NCI-H526 (cell line): ENCODE measurements around the gene SLC25A48.
A peak's percentile ranks its signal among the peaks of the same experiment; 100 is the strongest.
"Not testable (repeated sequence)": the region's sequence is repeated elsewhere in the genome, so short reads cannot be mapped to it uniquely, and the experiment has no call there.

ENCODE experiments used
- DNase-seq, 2 experiments: peaks; one replicate each; lab custom pipeline; 2025; lab: John Stamatoyannopoulos, UW

The SLC25A48 gene

DNA sequence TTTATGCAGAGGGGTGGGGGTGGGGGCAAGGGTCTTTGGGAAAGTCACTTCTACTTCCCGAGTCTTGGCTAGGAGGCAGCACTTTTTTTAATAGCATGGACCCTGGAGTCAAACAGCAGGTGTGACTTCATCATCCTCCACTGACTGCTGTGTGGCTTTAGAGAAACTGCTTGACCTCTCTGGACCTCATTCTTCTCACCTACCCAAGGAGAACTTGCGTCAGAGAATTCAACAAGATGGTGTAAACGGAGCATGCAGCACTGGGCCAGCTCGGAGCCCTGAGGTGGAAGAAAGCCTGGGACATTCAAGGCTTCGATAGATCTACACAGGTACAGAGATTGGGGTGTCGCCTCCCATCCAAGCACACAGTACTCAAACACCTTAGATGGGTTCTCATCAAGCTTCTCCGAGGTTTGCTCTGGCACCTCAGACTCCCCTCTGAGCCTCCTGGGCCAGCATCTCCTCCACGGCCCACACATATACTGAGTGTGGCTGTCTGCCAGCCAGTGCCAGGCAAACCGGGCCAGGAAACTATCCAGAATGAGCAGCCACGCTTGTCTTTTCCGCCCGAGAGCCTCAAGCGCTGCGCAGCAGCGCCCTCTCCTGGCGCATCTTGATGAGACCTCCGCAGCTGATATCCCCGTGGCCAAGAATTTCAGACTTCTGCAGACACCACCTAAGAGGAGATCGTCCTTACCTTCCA, 4.6 kb upstream of the SLC25A48 start:
- peak; percentile 12 to 78 for DNase-seq

GRCh38 chr5:135830384-135830700, 4.1 kb upstream of the SLC25A48 start:
- no peak for DNase-seq

DNA sequence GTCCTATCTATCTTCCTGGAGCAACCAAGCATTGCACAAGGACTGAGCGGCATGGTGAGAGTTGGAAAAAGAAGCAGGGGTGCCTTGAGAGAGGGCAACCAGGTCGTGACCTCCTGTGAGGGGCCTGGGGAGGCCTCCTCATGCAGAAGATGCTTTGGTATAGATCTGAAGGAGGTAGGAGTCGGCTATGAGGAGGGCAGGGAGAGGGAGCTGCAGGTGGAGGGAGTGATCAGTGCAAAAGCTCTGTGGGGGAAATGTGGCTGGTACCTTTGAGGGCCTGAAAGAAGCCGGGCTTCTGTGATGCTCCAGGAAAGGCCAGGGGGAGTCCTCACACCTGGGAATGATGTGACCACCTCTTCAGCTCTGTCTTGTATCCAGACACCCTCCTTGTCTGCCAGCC, 3.6 kb upstream of the SLC25A48 start:
- DNase-seq: no peak

DNA sequence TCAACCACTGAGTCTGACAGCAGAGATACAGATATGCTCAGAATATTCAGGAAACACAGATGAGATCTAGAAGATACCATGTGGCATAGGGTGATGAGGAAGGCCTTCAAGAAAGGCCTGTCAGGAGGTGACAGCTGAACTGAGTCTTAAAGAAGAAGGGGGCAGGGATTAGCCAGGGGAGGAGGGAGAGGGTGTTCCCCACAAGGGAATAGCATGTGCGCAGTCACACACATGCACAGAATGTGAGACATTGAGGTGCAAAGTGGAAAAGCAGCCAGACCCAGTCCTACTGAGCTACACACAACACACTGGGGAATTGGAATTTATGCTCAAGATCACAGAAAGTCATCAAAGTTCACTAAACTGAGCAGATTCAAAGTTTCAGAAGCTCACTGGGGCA, 3.0 kb upstream of the SLC25A48 start:
- no peak for DNase-seq

DNA sequence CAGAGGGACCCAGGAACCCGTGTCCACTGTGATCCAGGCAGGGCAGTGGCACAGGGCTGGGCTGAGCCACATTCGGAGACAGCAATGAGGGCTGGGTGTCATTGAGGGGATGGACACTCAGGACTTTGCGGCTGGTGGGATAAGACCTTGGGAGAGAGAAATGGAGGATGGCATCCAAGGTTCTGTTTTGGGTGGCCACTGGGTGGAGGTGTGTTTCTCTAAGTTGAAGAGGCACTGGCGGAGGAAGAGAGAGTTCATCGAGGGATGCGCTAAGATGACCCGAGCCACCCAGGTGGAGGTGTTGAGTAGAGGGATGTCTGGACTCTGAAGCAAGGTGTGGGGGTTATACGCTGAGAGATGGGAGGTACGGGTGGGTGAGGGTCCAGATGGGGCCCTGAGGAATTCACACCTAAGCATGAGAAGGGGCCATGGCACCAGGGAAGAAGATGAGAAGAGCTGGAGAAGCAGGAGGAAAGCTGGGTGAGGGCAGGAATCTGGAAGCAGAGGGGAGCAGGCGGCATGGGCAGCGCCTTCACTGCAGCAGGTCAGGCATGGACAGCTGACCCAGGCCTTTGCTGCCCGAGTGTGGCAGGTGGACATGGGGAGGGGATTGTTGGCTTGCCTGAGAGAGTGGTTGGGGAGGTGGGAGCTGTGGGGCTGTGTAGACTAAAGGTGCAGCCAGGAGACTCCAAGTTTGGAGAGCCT, 2.5 kb upstream of the SLC25A48 start:
- no peak for DNase-seq

DNA sequence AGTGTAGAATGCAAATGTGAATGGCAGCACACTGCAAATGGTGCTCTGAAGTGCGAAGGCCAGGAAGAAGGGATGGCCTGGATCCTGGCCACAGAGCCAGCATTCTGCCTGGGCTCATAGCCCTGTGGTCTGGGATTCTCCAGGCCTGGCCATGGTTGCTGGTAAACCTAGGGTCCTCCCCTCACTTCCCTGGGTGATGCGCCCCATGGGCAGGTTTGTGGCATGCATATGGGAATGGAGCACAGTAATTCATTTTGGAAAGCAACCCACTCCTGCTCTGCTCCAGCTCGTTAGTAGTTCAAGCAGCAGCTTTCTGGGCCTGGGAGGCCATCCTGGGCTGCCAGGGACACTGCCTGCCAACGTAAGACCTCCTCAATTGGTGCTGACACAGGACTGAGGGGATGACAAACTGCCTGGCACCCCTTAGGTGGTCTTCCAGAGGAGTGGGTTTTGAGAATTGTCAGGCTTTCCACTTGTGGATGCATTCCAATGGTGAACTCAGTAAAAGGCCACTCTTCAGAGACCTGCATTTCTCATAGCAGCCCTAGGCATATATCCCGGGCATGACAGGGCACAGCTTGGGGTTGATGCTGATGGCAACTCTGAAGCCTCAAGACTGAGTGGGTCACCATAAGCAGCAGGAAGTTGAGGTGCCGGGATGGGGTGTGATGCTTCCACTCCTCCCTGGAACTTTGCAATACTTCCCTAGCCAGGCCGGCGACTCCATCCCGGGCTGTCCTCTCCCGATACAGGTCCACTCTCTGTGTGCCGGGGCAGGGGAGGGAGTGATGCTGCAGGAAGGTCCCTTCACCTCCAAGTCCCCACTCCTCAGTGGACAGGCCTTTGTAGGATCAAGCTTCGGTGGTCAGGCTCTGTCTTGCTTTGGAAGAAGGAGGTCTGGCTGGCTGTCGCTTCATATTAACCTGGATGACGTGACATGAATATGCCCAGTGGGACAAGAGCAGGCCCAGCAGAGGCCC, 1.2 kb upstream of the SLC25A48 start:
- DNase-seq: peak in 1 of 2 experiments; percentile 8

DNA sequence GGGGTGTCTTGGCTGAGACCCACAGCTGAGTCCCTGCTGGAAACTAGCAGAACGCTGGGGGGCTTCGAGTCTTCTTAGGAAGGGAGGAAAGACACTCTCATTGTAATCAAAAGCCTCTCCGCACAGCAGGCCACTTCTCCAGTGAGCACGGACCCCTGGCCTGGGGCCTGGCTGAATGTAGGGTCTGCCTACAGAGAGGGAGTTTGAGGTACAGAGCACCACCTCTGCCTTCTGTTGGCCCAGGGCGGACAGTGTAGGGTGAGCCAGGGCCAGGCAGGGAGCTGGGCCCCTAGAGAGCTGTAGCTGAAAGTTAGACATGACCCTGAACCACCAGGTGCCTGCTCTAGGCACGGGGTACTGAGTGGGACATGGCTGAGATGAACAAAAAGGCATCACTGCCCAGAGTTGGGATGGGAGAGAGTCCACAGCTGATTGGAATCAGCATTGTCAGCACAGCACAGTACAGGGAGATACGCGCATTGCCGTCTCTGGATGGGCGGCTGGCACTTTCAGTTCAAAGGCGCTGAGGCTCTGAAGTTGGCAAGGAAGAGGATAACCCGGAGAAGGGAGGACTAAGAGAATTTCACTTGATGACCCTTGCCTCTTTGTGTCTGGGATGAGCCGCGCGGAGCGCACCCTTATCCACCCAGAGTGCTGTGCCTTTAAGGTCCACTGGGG, 363 bp upstream of the SLC25A48 start:
- DNase-seq: no peak

GRCh38 chr5:135835766-135836165, 1.3 kb downstream of the SLC25A48 start:
- no peak for DNase-seq

GRCh38 chr5:135838395-135838794, 3.9 kb downstream of the SLC25A48 start:
- not testable (repeated sequence) for DNase-seq

- DNase-seq: no peak
Observed at GRCh38 chr5:135839566-135839965, 5.1 kb downstream of the SLC25A48 start.

- DNase-seq: no peak
Observed at GRCh38 chr5:135840959-135841358, 6.5 kb downstream of the SLC25A48 start.

DNA sequence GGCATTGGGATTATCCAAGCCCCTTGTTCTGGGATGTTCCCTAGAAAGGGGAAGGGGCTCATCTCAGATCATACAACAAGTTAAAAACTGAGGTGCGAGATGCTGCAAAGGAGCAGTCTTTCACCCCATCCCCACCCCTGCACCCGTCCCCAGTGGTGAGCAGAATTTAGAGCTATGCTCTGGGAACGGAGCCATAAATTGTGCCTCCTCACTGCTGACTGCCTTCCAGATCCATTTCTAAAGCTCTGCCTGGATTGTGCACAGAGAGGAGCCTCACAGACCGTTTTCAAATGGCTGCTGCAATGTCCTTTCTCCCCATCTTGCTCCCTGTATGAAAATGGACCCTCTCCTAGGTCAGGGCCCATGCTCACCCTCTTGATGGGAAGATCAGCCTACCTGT, 8.3 kb downstream of the SLC25A48 start:
- no peak for DNase-seq

DNA sequence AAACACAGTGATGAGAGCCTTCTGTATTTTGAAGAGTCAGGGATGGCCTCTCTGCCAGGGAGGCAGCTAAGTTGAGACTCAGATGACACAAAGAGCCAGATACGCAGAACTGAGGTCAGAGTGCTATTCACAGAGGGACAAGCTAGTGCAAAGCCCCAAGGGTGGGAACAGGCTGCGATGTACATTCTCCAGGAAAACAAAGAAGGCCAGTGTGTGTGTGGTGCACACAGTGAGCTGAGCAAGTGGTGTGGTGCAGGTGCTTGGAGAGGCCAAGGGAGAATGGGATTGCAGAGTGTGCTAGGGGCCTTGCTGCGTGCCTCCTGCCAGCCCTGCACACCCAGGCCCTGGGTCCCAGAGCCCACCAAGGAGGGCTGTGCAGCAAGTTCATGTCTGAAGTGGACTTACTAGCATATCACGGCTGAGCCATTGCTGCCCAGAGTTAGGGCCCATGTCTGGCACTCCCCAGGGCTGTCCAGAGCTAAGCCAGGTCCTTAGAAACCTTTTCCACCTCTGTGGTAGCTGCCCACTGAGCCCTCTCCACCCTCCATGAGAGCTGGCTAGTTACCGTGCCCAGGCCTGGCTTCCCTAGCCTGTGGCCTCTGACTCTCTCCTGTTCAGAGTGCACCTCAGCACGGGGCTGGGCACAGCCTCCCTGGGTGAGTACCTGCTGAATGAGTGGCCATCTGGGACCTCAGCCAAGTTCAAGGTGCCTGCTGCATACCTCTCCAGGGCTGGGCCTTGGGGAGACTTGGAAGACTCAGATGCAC, 9.3 kb downstream of the SLC25A48 start:
- DNase-seq: no peak

GRCh38 chr5:135846311-135846710, 11.8 kb downstream of the SLC25A48 start:
- DNase-seq: no peak

DNA sequence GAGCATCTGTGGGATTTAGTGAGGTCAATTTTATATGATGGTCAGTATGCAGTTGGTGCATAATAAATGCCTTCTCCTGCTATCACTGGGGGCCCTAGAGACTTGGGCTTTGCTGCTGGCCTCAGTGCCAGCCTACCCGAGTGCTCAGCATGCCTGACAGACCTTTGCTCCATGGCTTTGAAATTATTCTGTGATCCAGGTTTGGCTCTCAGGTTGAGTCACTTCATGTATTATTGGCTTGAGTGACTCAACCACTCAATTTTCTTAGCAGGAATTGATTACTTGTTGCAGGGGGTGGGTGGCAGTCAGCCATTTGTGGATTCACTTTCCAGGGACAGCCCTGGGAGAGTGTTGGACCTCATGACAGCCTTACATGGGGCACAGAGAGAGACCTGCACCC, 13.5 kb downstream of the SLC25A48 start:
- no peak for DNase-seq

GRCh38 chr5:135850231-135850630, 15.8 kb downstream of the SLC25A48 start:
- DNase-seq: no peak

- no peak for DNase-seq
Observed at GRCh38 chr5:135850671-135851070, 16.2 kb downstream of the SLC25A48 start.

DNA sequence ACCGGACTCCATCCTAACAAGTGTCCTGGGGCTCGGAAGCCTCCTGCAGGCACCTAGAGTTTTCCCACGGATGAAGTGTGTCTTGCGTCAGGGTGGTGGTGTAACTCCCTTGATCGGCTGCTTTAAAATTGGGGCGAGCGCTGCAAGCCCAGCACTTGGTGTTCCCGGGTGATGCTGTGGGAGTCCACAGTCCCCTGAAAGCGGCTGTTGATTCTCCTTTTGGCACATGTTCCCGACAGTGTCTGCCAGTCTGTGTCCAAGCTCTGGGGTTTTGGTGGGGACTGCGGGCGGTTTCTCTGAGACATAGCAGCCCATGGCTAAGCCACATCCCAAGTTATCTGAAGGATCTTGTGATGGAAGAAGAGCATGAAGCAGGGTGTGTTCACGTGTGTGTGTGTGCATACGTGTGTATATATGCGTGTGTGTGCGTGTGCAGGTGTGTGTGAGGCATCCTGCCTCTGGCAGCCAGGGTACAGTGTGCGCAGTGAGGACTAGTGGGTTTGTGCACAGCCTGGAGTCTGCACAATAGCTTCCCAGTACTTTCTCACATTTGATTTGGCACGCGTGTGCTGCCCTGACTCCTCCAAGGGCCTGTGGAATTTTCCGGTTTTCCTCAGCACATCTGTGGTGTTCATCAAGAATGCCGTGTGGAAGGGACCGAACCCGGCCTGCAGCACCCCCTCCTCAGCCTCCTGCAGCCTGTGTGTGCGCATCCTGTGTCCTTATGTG, 16.9 kb downstream of the SLC25A48 start:
- no peak for DNase-seq

- no peak for DNase-seq
Observed at GRCh38 chr5:135851915-135852845, 17.7 kb downstream of the SLC25A48 start.
